Measurements from ENCODE around the gene SLC27A1. TPM values are rescaled to one million over a fixed set of nuclear protein-coding genes. Genes with fewer than 3 reads are reported as not detected.

SLC27A1 gene
- total and polyA plus RNA-seq, 9 of the 15 experiments (the other 6 are each of a cell fraction or from before 2014, with no cell fraction given) = 0.06 to 3.0 (median 1.1) TPM

- DNase-seq (ENCODE audit: extremely low read depth in 1 of 4, low spot score in 3 of 4) = peak in 2 of 4 experiments; percentile 35 to 75
- no TSS peak for BruUV-seq (replicated peaks)
- POLR2A ChIA-PET = interaction anchor here (0.9 to 1.3 kb wide), 4 partner anchors 9 to 27 kb away, joined by 3 to 4 read pairs (median 3); no protein-coding TSS in a partner anchor
- no peak for ATAC-seq
- no peaks in the 10 kb centered on the region for H4K20me1 ChIP-seq (replicated peaks; ENCODE audit: control insufficient read depth, insufficient read depth, low read length)
- H3K9ac ChIP-seq (ENCODE audit: insufficient read depth in 1 of 2, low read depth in 2 of 2, low read length in 2 of 2) = peak overlapping the region; percentile 33 to 70; a peak in 2 of 4 replicates
- no peak overlapping the region for H3K4me3 ChIP-seq
- H3K79me2 ChIP-seq (ENCODE audit: control insufficient read depth, insufficient read depth, low read length) = peaks cover 23% of the 10 kb centered on the region
- CTCF ChIA-PET (ENCODE audit: low intra/inter-chr PET ratio) = interaction anchor here (0.6 kb wide), 1 partner anchor 196 kb away, joined by 3 read pairs; no protein-coding TSS in a partner anchor
- H3K27me3 ChIP-seq (ENCODE audit: control insufficient read depth in 2 of 2, insufficient read depth in 2 of 2, low read length in 2 of 2) = no peaks in the 10 kb centered on the region
- no peaks in the 10 kb centered on the region for H3K9me3 ChIP-seq (replicated peaks; ENCODE audit: control insufficient read depth, insufficient read depth, low read depth, low read length)
- H2AFZ ChIP-seq (ENCODE audit: low read depth, low read length) = peak overlapping the region; percentile 86
- no peaks in the 10 kb centered on the region for H3K9me1 ChIP-seq (ENCODE audit: control insufficient read depth, insufficient read depth, low read length)
- in situ Hi-C loops (cut with MboI) = no loop called here
- intact Hi-C loops (cut with micrococcal nuclease) = no loop called here
- peaks cover 10 to 31% of the 10 kb centered on the region in 2 experiments; a peak in 4 of 5 replicates for H3K4me1 ChIP-seq (replicated peaks in 1 of 2; ENCODE audit: control insufficient read depth in 2 of 2, insufficient read depth in 2 of 2, low read length in 2 of 2)
- H3K36me3 ChIP-seq (ENCODE audit: control insufficient read depth, insufficient read depth, low read length) = peaks cover 9% of the 10 kb centered on the region; the same call in 2 of the 3 replicates
- peak overlapping the region; percentile 38 for H3K4me2 ChIP-seq (ENCODE audit: insufficient read depth, low read length)
- peak; percentile 83 for FAIRE-seq
- peak overlapping the region; percentile 58 for H3K27ac ChIP-seq (ENCODE audit: extremely low read depth, low read depth, low read length)
- 14% methylated on average over 7 of the region's 7 CpGs for WGBS (ENCODE audit: insufficient coverage, low coverage, missing lambda C conversion rate)
- TF ChIP-seq DDX20 (tag; IDR thresholded peaks at IDR 0.05; ENCODE audit: low read depth) (no peak), ZNF407 (IDR thresholded peaks at IDR 0.05; ENCODE audit: low read depth) (no peak), FOXA3 (CRISPR knock-in tag; conservative IDR thresholded peaks at IDR 0.05 in 1 of 2, IDR thresholded peaks at IDR 0.05 in 1 of 2) (no peak), ZNF583 (CRISPR knock-in tag; IDR thresholded peaks at IDR 0.05) (no peak), ZNF197 (CRISPR knock-in tag; IDR thresholded peaks at IDR 0.05; ENCODE audit: low read depth) (no peak), GTF2F1 (IDR thresholded peaks at IDR 0.05; ENCODE audit: low read depth, low read length) (no peak), LEF1 (IDR thresholded peaks at IDR 0.05) (peak; percentile 67), CTBP1 (IDR thresholded peaks at IDR 0.05; ENCODE audit: borderline replicate concordance) (0 out of 2 replicates have a peak, but pooled peaks have one; percentile 38), MCM7 (IDR thresholded peaks at IDR 0.05) (no peak), PRDM10 (IDR thresholded peaks at IDR 0.05; ENCODE audit: partially characterized antibody) (peak; percentile 12)
These were observed 82.9 kb downstream of the SLC27A1 start for GRCh38 chr19:17553256-17553655.
